RWPE1 (cell line): Measurements from ENCODE around the gene SLC22A4.
A peak's percentile ranks its signal among the peaks of the same experiment; 100 is the strongest.

ENCODE experiments used
- CTCF ChIA-PET: fragments of 350-600 bp; sonication (Branson Sonifier 250); formaldehyde crosslinking; extraction: SDS; loops from one replicate; lab custom pipeline; 2021; lab: Yijun Ruan, JAX
- POLR2A ChIA-PET: fragments of 400-600 bp; formaldehyde crosslinking; extraction: SDS; loops from one replicate; lab custom pipeline; 2020; ENCODE audit warnings: antibody characterized with exemption; ENCODE audit not compliant: low non-redundant PET; lab: Yijun Ruan, JAX
- DNase-seq: peaks from one replicate; pipeline ENCODE4 v3.0.0; 2012; ENCODE audit warnings: low spot score
- H3K27ac ChIP-seq: fragments of 450-650 bp; 2 replicates; pipeline ENCODE4 v1.5.1; 2017
- CTCF ChIP-seq: fragments of 450-650 bp; conservative IDR thresholded peaks from 2 replicates; pipeline ENCODE4 v1.5.1; 2017; ENCODE audit warnings: low read depth, mild to moderate bottlenecking

The SLC22A4 gene

GRCh38 chr5:132385326-132386105 is 91.3 kb downstream of the SLC22A4 start:
- POLR2A ChIA-PET: no interaction called here
- peak overlapping the region; percentile 96 for H3K27ac ChIP-seq
- TF ChIP-seq CTCF: peak; percentile 87
- peak; percentile 88 for DNase-seq
- CTCF ChIA-PET: interaction anchor here (0.6 to 3.1 kb wide), 15 partner anchors 14 to 439 kb away, joined by 3 to 21 read pairs (median 8); partner anchors contain the start of gene IRF1

GRCh38 chr5:132386644-132387286 is 92.6 kb downstream of the SLC22A4 start:
- ChIA-PET CTCF (interaction anchor here (0.5 to 3.1 kb wide), 36 partner anchors 13 to 510 kb away, joined by 3 to 21 read pairs (median 4); partner anchors contain the start of genes IRF1, KIF3A, SLC22A4 and SLC22A5), POLR2A (no interaction called here)
- peak; percentile 79 for DNase-seq
- peak; percentile 91 for TF ChIP-seq CTCF
- H3K27ac ChIP-seq: peak overlapping the region; percentile 96

GRCh38 chr5:132387640-132388117 is 93.5 kb downstream of the SLC22A4 start:
- CTCF ChIA-PET: interaction anchor here (0.5 to 3.1 kb wide), 13 partner anchors 22 to 432 kb away, joined by 3 to 21 read pairs (median 7); partner anchors contain the start of gene IRF1
- POLR2A ChIA-PET: no interaction called here
- no peak for TF ChIP-seq CTCF
- H3K27ac ChIP-seq: peak overlapping the region; percentile 96
- peak; percentile 98 for DNase-seq

- TF ChIP-seq CTCF: no peak
- CTCF ChIA-PET: interaction anchor here (0.6 to 3.1 kb wide), 8 partner anchors 22 to 431 kb away, joined by 3 to 21 read pairs (median 10); partner anchors contain the start of gene IRF1
- no peak for DNase-seq
- POLR2A ChIA-PET: no interaction called here
- peak overlapping the region; percentile 96 for H3K27ac ChIP-seq
Observed at GRCh38 chr5:132388244-132389050, 94.3 kb downstream of the SLC22A4 start.

- ChIA-PET POLR2A (interaction anchor here (0.8 to 0.9 kb wide), 2 partner anchors 21 to 22 kb away, joined by 3 read pairs; no protein-coding TSS in a partner anchor), CTCF (interaction anchor here (1.5 to 2.8 kb wide), 4 partner anchors 22 to 138 kb away, joined by 5 to 15 read pairs (median 10); no protein-coding TSS in a partner anchor)
- peak overlapping the region; percentile 96 for H3K27ac ChIP-seq
- no peak for TF ChIP-seq CTCF
- DNase-seq: no peak
Observed at GRCh38 chr5:132389051-132389331, 94.8 kb downstream of the SLC22A4 start.
